SK-N-SH (cell line): ENCODE results near the gene ANKFN1. TPM values are rescaled to one million over a fixed set of nuclear protein-coding genes. Genes with fewer than 3 reads are reported as not detected.

ENCODE experiments used
- CTCF ChIA-PET: fragments of 300-600, 350-600 bp; formaldehyde crosslinking; extraction: SDS; loops from one replicate; lab custom pipeline; 2021; lab: Yijun Ruan, JAX
- POLR2A ChIA-PET: fragments of 350-600 bp; sonication (Branson Sonifier 250); formaldehyde crosslinking; extraction: SDS; loops from one replicate; lab custom pipeline; 2020; ENCODE audit warnings: antibody characterized with exemption, inconsistent platforms; lab: Yijun Ruan, JAX
- DNase-seq: peaks from one replicate; pipeline ENCODE4 v3.0.0; 2012
- H2AFZ ChIP-seq: fragments of 200-600 bp; sonication (generic); 2 replicates; pipeline ENCODE4 v1.8.1; 2016; ENCODE audit warnings: antibody characterized with exemption, mild to moderate bottlenecking, low read depth
- H3F3A ChIP-seq: fragments of 200-600 bp; sonication (generic); replicated peaks from 2 replicates; pipeline ENCODE3; 2016; ENCODE audit warnings: antibody characterized with exemption, mild to moderate bottlenecking; ENCODE audit not compliant: insufficient read depth
- H3K27ac ChIP-seq, 2 experiments: fragments of 200-500 bp in 1 of 2; fragments of 200-600 bp in 1 of 2; sonication (Bioruptor generic) in 1 of 2; sonication (generic), shearing (Covaris generic) in 1 of 2; 2 replicates each; pipeline versions ENCODE4 v1.5.1 to v1.6.1; 2014 to 2016; ENCODE audit warnings: low read depth in 2 of 2, inconsistent platforms in 1 of 2, low read length in 1 of 2, mild to moderate bottlenecking in 1 of 2, mixed read lengths in 1 of 2
- H3K27me3 ChIP-seq: fragments of 200-600 bp; sonication (generic), shearing (Covaris generic); 2 replicates; pipeline ENCODE4 v1.6.1; 2016; ENCODE audit warnings: mixed run types; ENCODE audit not compliant: insufficient read depth
- H3K36me3 ChIP-seq, 2 experiments: fragments of 200-500 bp in 1 of 2; fragments of 200-600 bp in 1 of 2; sonication (Bioruptor generic) in 1 of 2; sonication (generic) in 1 of 2; replicated peaks in 1 of 2; 2 replicates each; pipeline versions ENCODE3 to v1.5.1; 2014 to 2016; ENCODE audit warnings: low read length in 1 of 2, mild to moderate bottlenecking in 1 of 2; ENCODE audit not compliant: insufficient read depth in 2 of 2, control insufficient read depth in 1 of 2
- H3K4me1 ChIP-seq, 2 experiments: fragments of 200-500 bp in 1 of 2; fragments of 200-600 bp in 1 of 2; sonication (Bioruptor generic) in 1 of 2; sonication (generic), shearing (Covaris generic) in 1 of 2; 2 replicates each; pipeline versions ENCODE4 v1.5.1 to v1.6.1; 2014 to 2016; ENCODE audit warnings: low read depth in 1 of 2, low read length in 1 of 2, mixed run types in 1 of 2; ENCODE audit not compliant: insufficient read depth in 2 of 2, control insufficient read depth in 1 of 2
- H3K4me2 ChIP-seq: fragments of 200-600 bp; sonication (generic), shearing (Covaris generic); 2 replicates; pipeline ENCODE4 v1.6.1; 2017; ENCODE audit warnings: mixed run types
- H3K4me3 ChIP-seq, 2 experiments: fragments of 200-500 bp in 1 of 2; fragments of 200-600 bp in 1 of 2; sonication (Bioruptor generic) in 1 of 2; sonication (generic), shearing (Covaris generic) in 1 of 2; 2 replicates each; pipeline versions ENCODE4 v1.5.1 to v1.8.1; 2014 to 2016; ENCODE audit warnings: low read depth in 2 of 2, inconsistent platforms in 1 of 2, low read length in 1 of 2, mild to moderate bottlenecking in 1 of 2, mixed read lengths in 1 of 2, moderate library complexity in 1 of 2
- H3K79me2 ChIP-seq: fragments of 200-600 bp; sonication (generic); 2 replicates; pipeline ENCODE4 v1.8.1; 2017; ENCODE audit warnings: mild to moderate bottlenecking; ENCODE audit not compliant: insufficient read depth
- H3K9ac ChIP-seq: fragments of 200-600 bp; sonication (generic); 2 replicates; pipeline ENCODE4 v1.6.1; 2017; ENCODE audit warnings: mixed run types
- H3K9me2 ChIP-seq: fragments of 200-600 bp; sonication (generic); 2 replicates; pipeline ENCODE4 v1.6.1; 2017; ENCODE audit warnings: mixed run types
- H3K9me3 ChIP-seq: fragments of 200-600 bp; sonication (generic); 2 replicates; pipeline ENCODE4 v1.6.1; 2017; ENCODE audit warnings: mixed run types, mild to moderate bottlenecking, moderate library complexity
- H4K20me1 ChIP-seq: fragments of 200-600 bp; sonication (generic); 2 replicates; pipeline ENCODE4 v1.6.1; 2017; ENCODE audit warnings: mild to moderate bottlenecking, mixed run types; ENCODE audit not compliant: insufficient read depth
- CHD2 ChIP-seq: fragments of 150-350 bp; IDR thresholded peaks from 2 replicates; pipeline ENCODE4 v1.6.1; 2018; ENCODE audit warnings: low read length; ENCODE audit not compliant: partially characterized antibody
- FOXM1 ChIP-seq: IDR thresholded peaks from 2 replicates; pipeline ENCODE4 v1.4.0; 2012; ENCODE audit warnings: low read depth, mild to moderate bottlenecking
- GABPA ChIP-seq: IDR thresholded peaks from 2 replicates; pipeline ENCODE4 v1.4.0; 2012; ENCODE audit warnings: low read depth, mild to moderate bottlenecking
- MAX ChIP-seq: IDR thresholded peaks from 2 replicates; pipeline ENCODE4 v1.4.0; 2012; ENCODE audit warnings: low read depth
- RCOR1 ChIP-seq: fragments of 150-350 bp; IDR thresholded peaks from 2 replicates; pipeline ENCODE4 v1.6.1; 2017; ENCODE audit warnings: antibody characterized with exemption, low read length
- RFX5 ChIP-seq: IDR thresholded peaks from 2 replicates; pipeline ENCODE4 v1.6.1; 2012; ENCODE audit warnings: mild to moderate bottlenecking, improper control_type of control experiment, low read length
- TCF12 ChIP-seq: IDR thresholded peaks from 2 replicates; pipeline ENCODE4 v1.4.0; 2012
- TEAD4 ChIP-seq: IDR thresholded peaks from 2 replicates; pipeline ENCODE4 v1.4.0; 2012; ENCODE audit warnings: mild to moderate bottlenecking, borderline replicate concordance; ENCODE audit not compliant: insufficient read depth
- USF1 ChIP-seq: IDR thresholded peaks from 2 replicates; pipeline ENCODE4 v1.4.0; 2012; ENCODE audit warnings: low read depth, borderline replicate concordance
- USF2 ChIP-seq: fragments of 150-350 bp; IDR thresholded peaks from 2 replicates; pipeline ENCODE4 v1.6.1; 2017; ENCODE audit warnings: antibody characterized with exemption, low read length, low read depth, borderline replicate concordance
- YY1 ChIP-seq: IDR thresholded peaks from 2 replicates; pipeline ENCODE4 v1.4.0; 2012; ENCODE audit warnings: low read depth, mild to moderate bottlenecking
- WGBS: methylation state at CpG from one replicate; pipeline ENCODE4 v1.1.6; 2017; ENCODE audit warnings: low lambda C conversion rate; 5-methylcytosine and 5-hydroxymethylcytosine counted together
- polyA plus RNA-seq, 3 experiments: library from polyadenylated mRNA; depleted of rRNA; stranded (reverse); fragments of >200 nt; gene quantifications; 2 replicates each; pipeline ENCODE4 v1.2.3, GENCODE V29; 2012
- TF ChIP-seq, protein P1 (sequence below): fragments of 200-600 bp; sonication (generic); IDR thresholded peaks from 2 replicates; pipeline ENCODE4 v1.6.1; 2017; ENCODE audit warnings: antibody characterized with exemption, mild to moderate bottlenecking, moderate library complexity

ANKFN1 gene
- polyA plus RNA-seq, 1 of the 3 experiments (the other 2 are of a cell fraction), result 0.07 TPM

DNA sequence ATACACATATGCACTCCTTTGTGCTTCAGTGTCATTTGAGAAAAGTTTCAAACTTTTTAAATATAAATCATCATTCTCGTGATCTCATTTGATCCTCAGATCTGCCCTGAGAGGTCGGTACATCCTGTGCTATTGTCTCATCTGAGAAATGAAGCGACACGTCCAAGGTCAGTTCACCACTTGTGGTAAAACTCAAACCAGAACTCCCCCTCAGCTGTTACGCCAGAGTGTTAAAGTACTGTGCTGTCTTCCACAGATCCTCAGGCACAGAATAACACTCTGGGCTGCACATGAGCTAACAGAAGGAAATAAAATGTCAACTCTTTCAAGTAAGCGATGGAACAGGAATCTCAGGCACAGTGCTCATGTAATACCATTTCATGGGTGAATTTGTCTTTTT lies 31.4 kb downstream of the ANKFN1 start:
- Histone ChIP-seq H4K20me1 (no peaks in the 10 kb centered on the region), H3K4me2 (no peak overlapping the region), H3K9me3 (no peaks in the 10 kb centered on the region), H3K4me3 (no peak overlapping the region), H3K4me1 (peaks cover 0 to 10% of the 10 kb centered on the region in 2 experiments; a peak in 1 of 4 replicates), H3K9me2 (no peaks in the 10 kb centered on the region), H3F3A (peaks cover 6% of the 10 kb centered on the region), H3K79me2 (no peaks in the 10 kb centered on the region), H3K27ac (no peak overlapping the region)
- POLR2A ChIA-PET, result no interaction called here
- WGBS, result 33% methylated on average over 6 of the region's 6 CpGs
- TF ChIP-seq CHD2 (no peak), RCOR1 (no peak)
- TF ChIP-seq, all 33 proteins: peak for 0
- Histone ChIP-seq H3K36me3 (no peaks in the 10 kb centered on the region), H3K9ac (no peak overlapping the region), H2AFZ (no peak overlapping the region), H3K27me3 (no peaks in the 10 kb centered on the region)
- CTCF ChIA-PET, result no interaction called here
- no peak for DNase-seq

DNA sequence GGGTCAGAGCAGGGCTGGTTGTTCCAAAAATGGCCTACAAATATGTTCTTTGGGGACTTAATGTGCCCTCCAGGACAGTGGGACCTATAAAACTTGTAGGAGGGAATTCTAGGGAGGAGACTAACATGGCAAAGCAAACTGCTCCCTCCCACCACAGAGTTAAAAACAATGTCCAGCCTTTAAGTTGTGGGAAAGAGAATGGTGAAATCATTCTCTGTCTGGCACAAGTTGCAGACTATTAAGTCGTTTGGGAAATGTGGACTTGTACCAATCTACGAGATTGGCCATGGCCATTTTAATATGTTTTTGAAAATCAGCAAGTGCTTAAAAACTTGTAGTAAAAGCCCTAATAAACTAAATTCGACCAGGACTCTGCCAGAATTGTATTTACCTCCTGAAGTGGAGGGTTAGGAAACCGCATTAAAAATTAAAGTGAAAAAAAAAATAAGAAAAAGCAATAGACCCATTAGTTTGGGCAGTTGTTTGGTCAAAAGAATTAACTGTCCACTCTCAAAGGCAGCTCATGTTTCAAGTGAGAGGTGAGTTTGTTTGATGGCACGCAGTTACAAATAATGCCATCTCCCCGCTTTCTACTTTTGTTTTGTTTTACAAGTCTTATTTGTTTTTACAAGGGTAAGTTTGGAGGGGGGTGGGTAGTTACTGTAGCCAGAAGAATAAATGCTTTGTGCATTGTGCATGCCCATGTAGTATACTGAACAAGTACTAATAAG lies 32.4 kb downstream of the ANKFN1 start:
- Histone ChIP-seq H3K79me2 (no peaks in the 10 kb centered on the region), H3K4me2 (peak overlapping the region; percentile 12), H2AFZ (peak overlapping the region; percentile 52; the same call in 1 of the 2 replicates), H3K9ac (peak overlapping the region; percentile 29), H3K36me3 (no peaks in the 10 kb centered on the region), H3K9me3 (no peaks in the 10 kb centered on the region), H3K4me1 (peaks cover 0 to 10% of the 10 kb centered on the region in 2 experiments; a peak in 1 of 4 replicates), H3K4me3 (no peak overlapping the region; a peak in 1 of 4 replicates), H3K27me3 (no peaks in the 10 kb centered on the region), H3F3A (peaks cover 6% of the 10 kb centered on the region), H3K9me2 (no peaks in the 10 kb centered on the region), H4K20me1 (no peaks in the 10 kb centered on the region), H3K27ac (peak overlapping the region; percentile 2 to 74; a peak in 3 of 4 replicates)
- TF ChIP-seq RCOR1, result no peak
- TF ChIP-seq FOXM1, result no peak
- TF ChIP-seq YY1, result no peak
- no peak for TF ChIP-seq TCF12
- TF ChIP-seq RFX5, result no peak
- TF ChIP-seq, protein P1, sequence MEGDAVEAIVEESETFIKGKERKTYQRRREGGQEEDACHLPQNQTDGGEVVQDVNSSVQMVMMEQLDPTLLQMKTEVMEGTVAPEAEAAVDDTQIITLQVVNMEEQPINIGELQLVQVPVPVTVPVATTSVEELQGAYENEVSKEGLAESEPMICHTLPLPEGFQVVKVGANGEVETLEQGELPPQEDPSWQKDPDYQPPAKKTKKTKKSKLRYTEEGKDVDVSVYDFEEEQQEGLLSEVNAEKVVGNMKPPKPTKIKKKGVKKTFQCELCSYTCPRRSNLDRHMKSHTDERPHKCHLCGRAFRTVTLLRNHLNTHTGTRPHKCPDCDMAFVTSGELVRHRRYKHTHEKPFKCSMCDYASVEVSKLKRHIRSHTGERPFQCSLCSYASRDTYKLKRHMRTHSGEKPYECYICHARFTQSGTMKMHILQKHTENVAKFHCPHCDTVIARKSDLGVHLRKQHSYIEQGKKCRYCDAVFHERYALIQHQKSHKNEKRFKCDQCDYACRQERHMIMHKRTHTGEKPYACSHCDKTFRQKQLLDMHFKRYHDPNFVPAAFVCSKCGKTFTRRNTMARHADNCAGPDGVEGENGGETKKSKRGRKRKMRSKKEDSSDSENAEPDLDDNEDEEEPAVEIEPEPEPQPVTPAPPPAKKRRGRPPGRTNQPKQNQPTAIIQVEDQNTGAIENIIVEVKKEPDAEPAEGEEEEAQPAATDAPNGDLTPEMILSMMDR, result no peak
- TF ChIP-seq USF2, result no peak
- no peak for TF ChIP-seq USF1
- TF ChIP-seq MAX, result no peak
- TF ChIP-seq CHD2, result no peak
- no peak for TF ChIP-seq TEAD4
- TF ChIP-seq GABPA, result no peak
- POLR2A ChIA-PET, result no interaction called here
- WGBS, result 10% methylated on average over 6 of the region's 6 CpGs
- DNase-seq, result no peak
- CTCF ChIA-PET, result interaction anchor here (0.8 kb wide), 1 partner anchor 11 kb away, joined by 3 read pairs; no protein-coding TSS in a partner anchor
